ENCODE results near the gene THAP4. TPM values are rescaled to one million over a fixed set of nuclear protein-coding genes. Genes with fewer than 3 reads are reported as not detected.

Gene THAP4
- polyA plus RNA-seq, 3 donors: 15.1 to 25.9 (median 16.3) TPM

- H3K36me3 ChIP-seq (replicated peaks in 1 of 2; ENCODE audit: control insufficient read depth in 1 of 2, insufficient read depth in 2 of 2, low read length in 2 of 2): peaks cover 22 to 55% of the 10 kb centered on the region in 2 donors
These were observed 54.6 kb downstream of the THAP4 start for GRCh38 chr2:241582328-241582727.

GRCh38 chr2:241579281-241579680 is 57.7 kb downstream of the THAP4 start:
- intact Hi-C loops (cut with micrococcal nuclease): no loop called here
- no peak for TF ChIP-seq CTCF (IDR thresholded peaks at IDR 0.05)

More at GRCh38 chr2:241582328-241582727, 54.6 kb downstream of the THAP4 start:
- WGBS (ENCODE audit: insufficient coverage): 100% methylated on average over 1 of the region's 8 CpGs
- no peaks in the 10 kb centered on the region for H3K27me3 Mint-ChIP-seq (ENCODE audit: low read depth in 3 of 3)
- DNase-seq: no peak
- H3K4me1 Mint-ChIP-seq: no peaks in the 10 kb centered on the region
- Histone ChIP-seq H3K9me3 (replicated peaks in 1 of 2; ENCODE audit: control insufficient read depth in 1 of 2, insufficient read depth in 1 of 2, low read length in 2 of 2) (peaks cover 42 to 70% of the 10 kb centered on the region in 2 donors), H2AFZ (ENCODE audit: insufficient read depth, low read depth, low read length, poor library complexity, severe bottlenecking) (no peak overlapping the region), H3K27ac (ENCODE audit: low read depth in 1 of 2, low read length in 2 of 2) (no peak overlapping the region), H3K4me2 (replicated peaks; ENCODE audit: extremely low read depth, low read length, poor library complexity, severe bottlenecking) (no peak overlapping the region), H3K79me2 (ENCODE audit: insufficient read depth, low read length) (no peaks in the 10 kb centered on the region), H3K9ac (ENCODE audit: insufficient read depth, low read length, poor library complexity, severe bottlenecking) (no peak overlapping the region), H3K4me1 (ENCODE audit: control insufficient read depth in 1 of 2, insufficient read depth in 2 of 2, low read length in 2 of 2) (no peaks in the 10 kb centered on the region), H4K20me1 (ENCODE audit: insufficient read depth, low read length) (no peaks in the 10 kb centered on the region), H3K27me3 (ENCODE audit: control insufficient read depth in 2 of 2, insufficient read depth in 2 of 2, low read length in 2 of 2) (no peaks in the 10 kb centered on the region), H3K4me3 (replicated peaks in 1 of 3; ENCODE audit: low read depth in 2 of 3, low read length in 3 of 3) (no peak overlapping the region)
- peaks cover 29 to 62% (median 49%) of the 10 kb centered on the region in 7 donors for H3K9me3 Mint-ChIP-seq
- TF ChIP-seq CTCF (IDR thresholded peaks at IDR 0.05): no peak
- intact Hi-C loops (cut with micrococcal nuclease): no loop called here
- H3K36me3 Mint-ChIP-seq: peaks cover 51 to 67% of the 10 kb centered on the region in 2 donors
- no peak overlapping the region for H3K27ac Mint-ChIP-seq
- H3K4me3 Mint-ChIP-seq: no peak overlapping the region

More at GRCh38 chr2:241579281-241579680, 57.7 kb downstream of the THAP4 start:
- no peak overlapping the region for H3K4me2 ChIP-seq (replicated peaks; ENCODE audit: extremely low read depth, low read length, poor library complexity, severe bottlenecking)
- Mint-ChIP-seq H3K9me3 (peaks cover 8 to 32% (median 20%) of the 10 kb centered on the region in 7 donors), H3K36me3 (peaks cover 26 to 40% of the 10 kb centered on the region in 2 donors), H3K4me3 (no peak overlapping the region), H3K27ac (peak overlapping the region in 1 of 7 donors; percentile 35), H3K27me3 (ENCODE audit: low read depth in 3 of 3) (peaks cover 0 to 1% (median 0%) of the 10 kb centered on the region in 3 donors), H3K4me1 (no peaks in the 10 kb centered on the region)
- H3K9ac ChIP-seq (ENCODE audit: insufficient read depth, low read length, poor library complexity, severe bottlenecking): no peak overlapping the region
- peaks cover 11 to 25% of the 10 kb centered on the region in 2 donors for H3K36me3 ChIP-seq (replicated peaks in 1 of 2; ENCODE audit: control insufficient read depth in 1 of 2, insufficient read depth in 2 of 2, low read length in 2 of 2)
- no peaks in the 10 kb centered on the region for H4K20me1 ChIP-seq (ENCODE audit: insufficient read depth, low read length)
- DNase-seq: no peak
- H3K27me3 ChIP-seq (ENCODE audit: control insufficient read depth in 2 of 2, insufficient read depth in 2 of 2, low read length in 2 of 2): no peaks in the 10 kb centered on the region
- no peak overlapping the region for H2AFZ ChIP-seq (ENCODE audit: insufficient read depth, low read depth, low read length, poor library complexity, severe bottlenecking)
- WGBS (ENCODE audit: insufficient coverage): 100% methylated on average over 5 of the region's 7 CpGs
- peaks cover 12 to 44% of the 10 kb centered on the region in 2 donors for H3K9me3 ChIP-seq (replicated peaks in 1 of 2; ENCODE audit: control insufficient read depth in 1 of 2, insufficient read depth in 1 of 2, low read length in 2 of 2)
- H3K27ac ChIP-seq (ENCODE audit: low read depth in 1 of 2, low read length in 2 of 2): no peak overlapping the region
- H3K4me1 ChIP-seq (ENCODE audit: control insufficient read depth in 1 of 2, insufficient read depth in 2 of 2, low read length in 2 of 2): no peaks in the 10 kb centered on the region
- no peaks in the 10 kb centered on the region for H3K79me2 ChIP-seq (ENCODE audit: insufficient read depth, low read length)
- no peak overlapping the region for H3K4me3 ChIP-seq (replicated peaks in 1 of 3; ENCODE audit: low read depth in 2 of 3, low read length in 3 of 3)

Data from CD14-positive monocyte (primary cell).